NB4 (cell line): ENCODE data around the gene RPRM.

Source experiments
- DNase-seq: peaks from one replicate; pipeline ENCODE4 v3.0.0; 2010; ENCODE audit warnings: low read depth
- H3K4me3 ChIP-seq: one replicate; pipeline ENCODE4 v1.5.1; 2011; ENCODE audit warnings: mild to moderate bottlenecking, low read depth, low read length, moderate library complexity
- CTCF ChIP-seq: IDR thresholded peaks from one replicate; pipeline ENCODE4 v1.5.1; 2012; ENCODE audit warnings: low read depth, low read length
- MAX ChIP-seq: IDR thresholded peaks from 2 replicates; pipeline ENCODE4 v1.6.1; 2011; ENCODE audit warnings: low read depth, low read length
- MYC ChIP-seq: IDR thresholded peaks from 2 replicates; pipeline ENCODE4 v1.6.1; 2011; ENCODE audit warnings: low read depth, low read length
- POLR2A ChIP-seq: IDR thresholded peaks from 2 replicates; pipeline ENCODE4 v1.6.1; 2011; ENCODE audit warnings: mild to moderate bottlenecking; ENCODE audit not compliant: insufficient read length; ENCODE audit errors: extremely low read depth

Gene RPRM

GRCh38 chr2:153479573-153479972 lies 1.0 kb upstream of the RPRM start:
- H3K4me3 ChIP-seq, result no peak overlapping the region

GRCh38 chr2:153477636-153478288 lies 800 bp downstream of the RPRM start:
- TF ChIP-seq MYC, result no peak
- no peak overlapping the region for H3K4me3 ChIP-seq
- DNase-seq, result no peak

More at GRCh38 chr2:153479573-153479972, 1.0 kb upstream of the RPRM start:
- DNase-seq, result no peak
- TF ChIP-seq MAX (no peak), MYC (no peak), POLR2A (no peak), CTCF (no peak)

- H3K4me3 ChIP-seq, result no peak overlapping the region
- no peak for TF ChIP-seq MYC
- TF ChIP-seq CTCF, result no peak
- TF ChIP-seq MAX, result no peak
- no peak for TF ChIP-seq POLR2A
- no peak for DNase-seq
Observed at GRCh38 chr2:153476816-153477635, 1.5 kb downstream of the RPRM start.

- DNase-seq, result no peak
- TF ChIP-seq POLR2A (no peak), CTCF (no peak), MYC (no peak), MAX (no peak)
- H3K4me3 ChIP-seq, result no peak overlapping the region
Observed at GRCh38 chr2:153476491-153476815, 2.1 kb downstream of the RPRM start.

- no peak overlapping the region for H3K4me3 ChIP-seq
- DNase-seq, result no peak
- TF ChIP-seq POLR2A (no peak), MYC (no peak), CTCF (no peak), MAX (no peak)
Observed at GRCh38 chr2:153474876-153475435, 3.6 kb downstream of the RPRM start.

GRCh38 chr2:153474407-153474806 lies 4.2 kb downstream of the RPRM start:
- DNase-seq, result peak; percentile 28
- TF ChIP-seq MAX (no peak), CTCF (no peak), MYC (no peak), POLR2A (no peak)

More at GRCh38 chr2:153474407-153474806, 4.2 kb downstream of the RPRM start:
- no peak overlapping the region for H3K4me3 ChIP-seq
